Small intestine (tissue), 7 donors: ENCODE results near the gene STK36. TPM values are rescaled to one million over a fixed set of nuclear protein-coding genes. Genes with fewer than 3 reads are reported as not detected.
A peak's percentile ranks its signal among the peaks of the same experiment; 100 is the strongest.
"Not testable (repeated sequence)": the region's sequence is repeated elsewhere in the genome, so short reads cannot be mapped to it uniquely, and the experiment has no call there.

Experiments used
- DNase-seq, 2 donors: peaks; one replicate each; pipeline versions ENCODE4 v3.0.0 to v3.0.0-alpha.2; 2013
- FAIRE-seq: peaks from 2 replicates; lab custom pipeline; 2012; peaks lifted over from hg19 to GRCh38; lab: Jason Lieb, UNC
- H3K27ac ChIP-seq, 3 donors: one replicate each; pipeline ENCODE4 v1.5.1; 2013; ENCODE audit warnings: low read length in 2 of 3, mild to moderate bottlenecking in 2 of 3, control low read depth in 1 of 3, inconsistent platforms in 1 of 3, low read depth in 1 of 3, moderate library complexity in 1 of 3
- H3K27me3 ChIP-seq, 3 donors: one replicate each; pipeline ENCODE4 v1.6.1; 2013; ENCODE audit warnings: low read length in 3 of 3, inconsistent platforms in 1 of 3; ENCODE audit not compliant: control insufficient read depth in 3 of 3, insufficient read depth in 3 of 3
- H3K36me3 ChIP-seq, 3 donors: one replicate each; pipeline ENCODE4 v1.6.1; 2013; ENCODE audit warnings: low read length in 3 of 3, inconsistent platforms in 1 of 3, low read depth in 1 of 3, mild to moderate bottlenecking in 1 of 3, moderate library complexity in 1 of 3; ENCODE audit not compliant: control insufficient read depth in 3 of 3, insufficient read depth in 2 of 3
- H3K4me1 ChIP-seq, 3 donors: one replicate each; pipeline ENCODE4 v1.6.1; 2013; ENCODE audit warnings: low read length in 2 of 3, inconsistent platforms in 1 of 3, low read depth in 1 of 3, mild to moderate bottlenecking in 1 of 3, moderate library complexity in 1 of 3; ENCODE audit not compliant: control insufficient read depth in 3 of 3, insufficient read depth in 2 of 3
- H3K4me3 ChIP-seq, 3 donors: one replicate each; pipeline ENCODE4 v1.5.1; 2013; ENCODE audit warnings: low read length in 3 of 3, control low read depth in 1 of 3, inconsistent platforms in 1 of 3, low read depth in 1 of 3, mild to moderate bottlenecking in 1 of 3, moderate library complexity in 1 of 3
- H3K9me3 ChIP-seq, 2 donors: one replicate each; pipeline ENCODE4 v1.6.1; 2013; ENCODE audit warnings: low read depth in 1 of 2, low read length in 1 of 2; ENCODE audit not compliant: control insufficient read depth in 2 of 2, insufficient read depth in 1 of 2
- WGBS, 3 donors: extraction: QIAGEN DNeasy Blood & Tissue Kit; methylation state at CpG; one replicate each; pipeline ENCODE4 v1.1.7; 2013; 5-methylcytosine and 5-hydroxymethylcytosine counted together
- polyA plus RNA-seq, 4 donors: library from polyadenylated mRNA; stranded (reverse) in 3 of 4; unstranded in 1 of 4; fragments of 200-250 nt in 3 of 4; fragments of 120-200 nt in 1 of 4; gene quantifications; one replicate each; pipeline versions ENCODE4 v1.2.1 to v1.2.3, GENCODE V29; 2013
- donor health status: healthy with polysubstance abuse.
- donor health status: control.
- donor health status: control.
- donor health status: Bipolar disorder and iron deficiency.
- donor health status: healthy.

Gene STK36
- polyA plus RNA-seq, 4 donors: 9.7 to 38.9 (median 14.9) TPM

GRCh38 chr2:218664653-218665052 is 7.2 kb upstream of the STK36 start:
- peaks cover 0 to 5% (median 0%) of the 10 kb centered on the region in 3 donors for H3K4me1 ChIP-seq
- H3K9me3 ChIP-seq: no peaks in the 10 kb centered on the region
- FAIRE-seq: no peak
- no peak overlapping the region for H3K4me3 ChIP-seq
- H3K27ac ChIP-seq: no peak overlapping the region
- peaks cover 10 to 67% (median 25%) of the 10 kb centered on the region in 3 donors for H3K36me3 ChIP-seq
- no peaks in the 10 kb centered on the region for H3K27me3 ChIP-seq
- no peak for DNase-seq
- WGBS, 3 donors: 93 to 98% (median 96%) methylated on average over 7 of the region's 7 CpGs

DNA sequence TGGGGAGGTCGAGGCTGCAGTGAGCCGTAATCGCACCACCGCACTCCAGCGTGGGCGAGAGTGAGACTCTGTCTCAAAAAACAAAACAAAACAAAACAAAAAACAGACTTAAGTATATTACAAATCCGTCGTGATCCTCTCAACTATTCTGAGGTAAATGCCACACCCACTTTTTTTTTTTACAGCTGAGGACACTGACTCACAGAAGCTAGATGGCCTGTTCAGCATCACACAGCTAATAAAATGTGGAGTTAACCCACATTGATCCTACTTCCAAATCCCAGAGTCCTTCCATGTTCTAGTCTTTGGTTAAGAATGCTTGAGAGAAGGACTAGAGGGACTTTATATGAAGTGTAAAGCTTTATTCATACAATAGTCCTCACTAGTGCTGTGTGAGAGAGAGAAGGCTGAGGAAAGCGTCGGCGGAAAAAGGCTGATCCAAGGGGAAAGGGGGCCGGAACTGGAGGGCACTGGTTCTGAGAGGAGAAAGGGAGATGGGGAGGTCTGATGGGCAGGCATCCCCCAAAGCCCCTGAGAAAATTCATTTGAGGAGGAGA is 711 bp upstream of the STK36 start:
- peak; percentile 25 to 37 for DNase-seq
- H3K9me3 ChIP-seq: no peaks in the 10 kb centered on the region
- peaks cover 4 to 24% (median 4%) of the 10 kb centered on the region in 3 donors for H3K36me3 ChIP-seq
- peak overlapping the region; percentile 77 to 89 (median 80) for H3K4me3 ChIP-seq
- FAIRE-seq: no peak
- peak overlapping the region; percentile 76 to 79 (median 78) for H3K27ac ChIP-seq
- no peaks in the 10 kb centered on the region for H3K27me3 ChIP-seq
- H3K4me1 ChIP-seq: peaks cover 4 to 6% (median 5%) of the 10 kb centered on the region in 3 donors
- WGBS, 3 donors: 39 to 43% (median 40%) methylated on average over 12 of the region's 12 CpGs

- 63 to 75% (median 63%) methylated on average over 4 of the region's 4 CpGs for WGBS, 3 donors
- no peaks in the 10 kb centered on the region for H3K27me3 ChIP-seq
- no peak overlapping the region for H3K27ac ChIP-seq
- H3K36me3 ChIP-seq: peaks cover 0 to 28% (median 2%) of the 10 kb centered on the region in 3 donors
- H3K9me3 ChIP-seq: no peaks in the 10 kb centered on the region
- DNase-seq: peak in 1 of 2 donors; percentile 19
- FAIRE-seq: no peak
- H3K4me3 ChIP-seq: no peak overlapping the region
- no peaks in the 10 kb centered on the region for H3K4me1 ChIP-seq
Measured at GRCh38 chr2:218679119-218679518, 7.2 kb downstream of the STK36 start.

DNA sequence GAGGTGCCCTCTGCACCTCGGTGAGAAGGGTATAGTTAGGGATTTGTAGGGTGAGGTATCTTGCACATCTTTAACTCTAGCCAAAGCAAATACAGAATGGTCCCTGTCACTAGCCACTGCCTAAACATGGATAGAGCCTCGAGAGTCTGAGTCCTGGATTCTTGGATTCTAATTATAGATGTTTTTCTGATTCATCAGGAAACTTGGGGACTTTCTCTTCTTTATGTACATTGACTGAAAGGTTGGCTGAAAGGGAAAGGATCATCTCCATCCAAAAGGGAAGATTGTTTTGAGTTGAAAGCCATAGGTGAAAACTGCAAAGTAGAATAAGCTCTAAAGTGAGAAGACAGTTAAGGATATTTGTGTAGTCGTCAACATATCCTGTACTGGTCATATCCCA is 8.2 kb downstream of the STK36 start:
- no peak overlapping the region for H3K27ac ChIP-seq
- WGBS, 3 donors: 80 to 85% (median 81%) methylated on average over 3 of the region's 3 CpGs
- no peaks in the 10 kb centered on the region for H3K27me3 ChIP-seq
- FAIRE-seq (no peak), DNase-seq (no peak)
- H3K4me1 ChIP-seq: no peaks in the 10 kb centered on the region
- H3K36me3 ChIP-seq: peaks cover 0 to 30% (median 3%) of the 10 kb centered on the region in 3 donors
- H3K9me3 ChIP-seq: no peaks in the 10 kb centered on the region
- no peak overlapping the region for H3K4me3 ChIP-seq

- FAIRE-seq, H3K27me3 ChIP-seq, H3K27ac ChIP-seq, H3K4me1 ChIP-seq, H3K9me3 ChIP-seq, H3K4me3 ChIP-seq: not testable (repeated sequence)
- peak; percentile 77 to 84 for DNase-seq
- H3K36me3 ChIP-seq: peaks cover 7 to 28% (median 8%) of the 10 kb centered on the region in 3 donors
- WGBS, 3 donors: 20 to 30% (median 24%) methylated on average over 5 of the region's 5 CpGs
Measured at GRCh38 chr2:218687400-218688060, 15.6 kb downstream of the STK36 start.

DNA sequence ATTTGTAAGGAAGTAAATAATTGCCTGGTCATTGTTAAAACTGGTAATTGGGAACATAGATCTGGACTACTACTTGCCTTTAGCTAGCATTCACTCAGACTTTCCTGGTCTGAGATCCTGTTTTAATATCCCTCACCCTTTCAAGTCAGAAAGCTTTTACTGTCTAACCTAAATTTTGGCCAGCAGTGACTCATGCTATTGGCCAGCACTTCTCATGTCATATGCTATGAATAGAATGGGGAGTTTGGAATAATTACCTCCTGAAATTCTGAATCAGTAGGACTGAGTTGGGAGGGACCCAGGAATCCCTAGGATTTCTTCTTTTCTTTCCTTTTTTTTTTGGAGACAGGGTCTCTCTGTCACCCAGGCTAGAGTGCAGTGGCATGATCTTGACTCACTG is 19.3 kb downstream of the STK36 start:
- no peak for FAIRE-seq
- no peaks in the 10 kb centered on the region for H3K9me3 ChIP-seq
- peaks cover 7 to 38% (median 8%) of the 10 kb centered on the region in 3 donors for H3K36me3 ChIP-seq
- H3K4me1 ChIP-seq: no peaks in the 10 kb centered on the region
- no peaks in the 10 kb centered on the region for H3K27me3 ChIP-seq
- H3K4me3 ChIP-seq: no peak overlapping the region
- DNase-seq: no peak
- no peak overlapping the region for H3K27ac ChIP-seq

GRCh38 chr2:218694405-218695145 is 22.7 kb downstream of the STK36 start:
- H3K9me3 ChIP-seq: no peaks in the 10 kb centered on the region
- DNase-seq: no peak
- H3K4me3 ChIP-seq: no peak overlapping the region
- 85 to 91% (median 89%) methylated on average over 3 of the region's 3 CpGs for WGBS, 3 donors
- H3K27ac ChIP-seq: no peak overlapping the region
- no peak for FAIRE-seq
- H3K4me1 ChIP-seq: no peaks in the 10 kb centered on the region
- H3K27me3 ChIP-seq: no peaks in the 10 kb centered on the region
- peaks cover 5 to 56% (median 6%) of the 10 kb centered on the region in 3 donors for H3K36me3 ChIP-seq

DNA sequence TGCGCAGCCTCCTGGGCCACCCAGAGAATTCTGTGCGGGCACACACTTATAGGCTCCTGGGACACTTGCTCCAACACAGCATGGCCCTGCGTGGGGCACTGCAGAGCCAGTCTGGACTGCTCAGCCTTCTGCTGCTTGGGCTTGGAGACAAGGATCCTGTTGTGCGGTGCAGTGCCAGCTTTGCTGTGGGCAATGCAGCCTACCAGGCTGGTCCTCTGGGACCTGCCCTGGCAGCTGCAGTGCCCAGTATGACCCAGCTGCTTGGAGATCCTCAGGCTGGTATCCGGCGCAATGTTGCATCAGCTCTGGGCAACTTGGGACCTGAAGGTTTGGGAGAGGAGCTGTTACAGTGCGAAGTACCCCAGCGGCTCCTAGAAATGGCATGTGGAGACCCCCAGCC is 27.0 kb downstream of the STK36 start:
- no peaks in the 10 kb centered on the region for H3K9me3 ChIP-seq
- no peak for FAIRE-seq
- H3K4me3 ChIP-seq: no peak overlapping the region
- DNase-seq: no peak
- H3K27ac ChIP-seq: no peak overlapping the region
- H3K4me1 ChIP-seq: no peaks in the 10 kb centered on the region
- H3K36me3 ChIP-seq: peaks cover 1 to 36% (median 2%) of the 10 kb centered on the region in 3 donors
- WGBS, 3 donors: 94 to 98% (median 95%) methylated on average over 8 of the region's 8 CpGs
- no peaks in the 10 kb centered on the region for H3K27me3 ChIP-seq
